GM23338 (cell line): Measurements from ENCODE around the gene SRD5A2. TPM values are rescaled to one million over a fixed set of nuclear protein-coding genes. Genes with fewer than 3 reads are reported as not detected.
A peak's percentile ranks its signal among the peaks of the same experiment; 100 is the strongest.

ENCODE experiments used
- ATAC-seq: fragments of 200-7000 bp; cut with Tn5 transposase; 3 replicates; pipeline ENCODE4 v1.9.1; 2020
- DNase-seq: peaks from one replicate; pipeline ENCODE4 v3.0.0-alpha.2; 2015; ENCODE audit warnings: low spot score
- H2AFZ ChIP-seq: fragments of 200-600 bp; sonication (generic); 2 replicates; pipeline ENCODE4 v1.8.0; 2016; ENCODE audit warnings: antibody characterized with exemption, mild to moderate bottlenecking, moderate library complexity
- H3F3A ChIP-seq: fragments of 200-600 bp; sonication (generic); replicated peaks from 2 replicates; pipeline ENCODE4 v1.8.0; 2017; ENCODE audit warnings: antibody characterized with exemption, mixed run types, low read depth
- H3K27ac ChIP-seq: fragments of 200-600 bp; sonication (generic); 2 replicates; pipeline ENCODE4 v1.6.1; 2016; ENCODE audit warnings: low read depth
- H3K27me3 ChIP-seq: fragments of 200-600 bp; sonication (generic); 2 replicates; pipeline ENCODE4 v1.8.0; 2016; ENCODE audit warnings: mild to moderate bottlenecking, mixed run types, moderate library complexity; ENCODE audit not compliant: insufficient read depth
- H3K36me3 ChIP-seq: fragments of 200-600 bp; sonication (generic); 2 replicates; pipeline ENCODE4 v1.8.0; 2016; ENCODE audit warnings: mild to moderate bottlenecking; ENCODE audit not compliant: insufficient read depth
- H3K4me1 ChIP-seq: fragments of 200-600 bp; sonication (generic); 2 replicates; pipeline ENCODE4 v1.8.0; 2016; ENCODE audit warnings: mild to moderate bottlenecking, moderate library complexity; ENCODE audit not compliant: insufficient read depth
- H3K4me2 ChIP-seq: fragments of 200-600 bp; sonication (generic); 2 replicates; pipeline ENCODE4 v1.7.1; 2017; ENCODE audit warnings: mixed run types
- H3K4me3 ChIP-seq: fragments of 200-600 bp; sonication (generic); 2 replicates; pipeline ENCODE4 v1.6.1; 2016; ENCODE audit warnings: mixed run types
- H3K79me2 ChIP-seq: fragments of 200-600 bp; sonication (generic); replicated peaks from 2 replicates; pipeline ENCODE4 v1.8.0; 2017; ENCODE audit warnings: mild to moderate bottlenecking; ENCODE audit not compliant: insufficient read depth
- H3K9me2 ChIP-seq: fragments of 200-600 bp; sonication (generic); 2 replicates; pipeline ENCODE4 v1.8.0; 2017; ENCODE audit not compliant: insufficient read depth
- H4K20me1 ChIP-seq: fragments of 200-600 bp; sonication (generic); replicated peaks from 2 replicates; pipeline ENCODE4 v1.8.0; 2017; ENCODE audit warnings: mild to moderate bottlenecking; ENCODE audit not compliant: insufficient read depth
- H3K27ac Mint-ChIP-seq: 2 replicates; pipeline ENCODE4 v1.8.0; 2020; ENCODE audit warnings: inconsistent platforms, mild to moderate bottlenecking, moderate library complexity, mixed read lengths
- H3K27me3 Mint-ChIP-seq: 3 replicates; pipeline ENCODE4 v1.8.0; 2022; ENCODE audit warnings: low read depth, mild to moderate bottlenecking, moderate library complexity, mixed read lengths, inconsistent platforms; ENCODE audit not compliant: insufficient read depth, poor library complexity
- H3K36me3 Mint-ChIP-seq: 3 replicates; pipeline ENCODE4 v1.8.0; 2021; ENCODE audit warnings: low read depth, mild to moderate bottlenecking, inconsistent platforms, moderate library complexity, mixed read lengths
- H3K4me1 Mint-ChIP-seq: 3 replicates; pipeline ENCODE4 v1.8.0; 2020; ENCODE audit warnings: mild to moderate bottlenecking, inconsistent platforms, mixed read lengths
- H3K4me3 Mint-ChIP-seq: 3 replicates; pipeline ENCODE4 v1.8.0; 2021; ENCODE audit warnings: moderate library complexity, mild to moderate bottlenecking, inconsistent platforms, mixed read lengths
- H3K9me3 Mint-ChIP-seq: 3 replicates; pipeline ENCODE4 v1.8.0; 2020; ENCODE audit warnings: moderate library complexity, mild to moderate bottlenecking, inconsistent platforms, mixed read lengths
- CREB1 ChIP-seq: fragments of 250-450 bp; sonication (Bioruptor Pico); IDR thresholded peaks from 2 replicates; pipeline ENCODE4 v1.5.0; 2020; ENCODE audit warnings: low read depth, mild to moderate bottlenecking, moderate library complexity
- EZH2 ChIP-seq: fragments of 200-600 bp; sonication (generic); IDR thresholded peaks from one replicate; pipeline ENCODE4 v1.8.0; 2017; ENCODE audit warnings: antibody characterized with exemption, mild to moderate bottlenecking, low read depth; ENCODE audit not compliant: unreplicated experiment
- EZH2phosphoT487 ChIP-seq: fragments of 200-600 bp; sonication (generic); IDR thresholded peaks from one replicate; pipeline ENCODE4 v1.8.1; 2018; ENCODE audit warnings: antibody characterized with exemption; ENCODE audit not compliant: unreplicated experiment
- JUNB ChIP-seq: IDR thresholded peaks from one replicate; pipeline ENCODE4 v1.6.1; 2016; ENCODE audit warnings: antibody characterized with exemption; ENCODE audit not compliant: unreplicated experiment
- POLR2AphosphoS5 ChIP-seq: IDR thresholded peaks from 2 replicates; pipeline ENCODE4 v1.6.1; 2016; ENCODE audit warnings: antibody characterized with exemption, low read depth
- STAT1 ChIP-seq: IDR thresholded peaks from one replicate; pipeline ENCODE4 v1.6.1; 2016; ENCODE audit warnings: antibody characterized with exemption; ENCODE audit not compliant: unreplicated experiment
- ZNF114 ChIP-seq: fragments of 250-450 bp; sonication (Bioruptor Pico); IDR thresholded peaks from 2 replicates; pipeline ENCODE4 v1.5.0; 2020; ENCODE audit warnings: mild to moderate bottlenecking, moderate library complexity
- polyA plus RNA-seq: library from polyadenylated mRNA; unstranded; fragments of >200 nt; fragmentation: Nextera tagmentation; extraction: Ambion mirVana; gene quantifications from 2 replicates; pipeline ENCODE4 v1.2.1, GENCODE V29; 2016
- total RNA-seq: library from RNA; depleted of rRNA; stranded (reverse); fragments of >200 nt; shearing (Covaris generic); gene quantifications from 2 replicates; pipeline ENCODE4 v1.2.3, GENCODE V29; 2014
- TF ChIP-seq, protein P1 (sequence below): IDR thresholded peaks from one replicate; pipeline ENCODE4 v1.6.1; 2018; ENCODE audit warnings: antibody characterized with exemption; ENCODE audit not compliant: unreplicated experiment
- TF ChIP-seq, protein P2 (sequence below), 2 experiments: fragments of 200-600 bp in 1 of 2; sonication (generic) in 1 of 2; conservative IDR thresholded peaks; 2 replicates each; pipeline versions ENCODE4 v1.5.1 to v1.6.1; 2016 to 2017; ENCODE audit warnings: antibody characterized with exemption in 2 of 2, low read depth in 2 of 2, mild to moderate bottlenecking in 2 of 2, moderate library complexity in 1 of 2
- TF ChIP-seq, protein P3 (sequence below): IDR thresholded peaks from 2 replicates; pipeline ENCODE4 v1.6.1; 2016; ENCODE audit warnings: antibody characterized with exemption

Gene SRD5A2
- total and polyA plus RNA-seq, 2 experiments from 2014 or later, result 0.03 to 0.05 TPM

DNA sequence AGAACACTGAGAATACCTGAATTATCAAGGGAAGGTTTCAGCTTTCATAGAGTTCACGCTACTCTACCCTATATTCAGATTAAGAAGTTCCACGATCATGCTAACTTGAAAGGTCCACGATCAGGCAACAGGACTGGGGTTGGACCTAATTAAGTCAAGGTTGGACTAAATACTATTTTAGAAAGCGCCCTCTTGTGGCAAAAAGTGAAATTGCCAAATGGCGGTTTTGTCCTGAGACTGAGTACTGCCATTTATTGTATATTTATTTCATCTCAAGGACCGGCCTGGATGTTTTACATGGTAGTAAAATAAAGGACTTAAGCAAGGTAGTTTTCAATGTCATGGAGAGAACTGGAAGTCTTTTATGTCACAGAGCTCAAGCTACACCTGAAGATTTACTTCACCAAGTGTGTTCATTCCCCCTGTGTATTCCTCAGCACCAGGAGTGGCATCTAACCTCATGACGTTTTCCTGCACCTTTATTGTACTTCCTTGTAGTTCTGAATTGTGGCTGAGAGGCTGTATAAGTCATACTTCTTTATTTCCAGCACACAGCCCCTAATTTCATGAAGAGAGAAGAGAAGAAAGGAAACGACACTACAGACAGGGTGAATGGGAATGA lies 56.8 kb downstream of the SRD5A2 start:
- no peaks in the 10 kb centered on the region for H3K4me1 Mint-ChIP-seq
- ATAC-seq (peak; percentile 90), DNase-seq (peak; percentile 89)
- no peak overlapping the region for H3K4me3 ChIP-seq
- H3K27ac Mint-ChIP-seq, result no peak overlapping the region
- TF ChIP-seq, protein P1, sequence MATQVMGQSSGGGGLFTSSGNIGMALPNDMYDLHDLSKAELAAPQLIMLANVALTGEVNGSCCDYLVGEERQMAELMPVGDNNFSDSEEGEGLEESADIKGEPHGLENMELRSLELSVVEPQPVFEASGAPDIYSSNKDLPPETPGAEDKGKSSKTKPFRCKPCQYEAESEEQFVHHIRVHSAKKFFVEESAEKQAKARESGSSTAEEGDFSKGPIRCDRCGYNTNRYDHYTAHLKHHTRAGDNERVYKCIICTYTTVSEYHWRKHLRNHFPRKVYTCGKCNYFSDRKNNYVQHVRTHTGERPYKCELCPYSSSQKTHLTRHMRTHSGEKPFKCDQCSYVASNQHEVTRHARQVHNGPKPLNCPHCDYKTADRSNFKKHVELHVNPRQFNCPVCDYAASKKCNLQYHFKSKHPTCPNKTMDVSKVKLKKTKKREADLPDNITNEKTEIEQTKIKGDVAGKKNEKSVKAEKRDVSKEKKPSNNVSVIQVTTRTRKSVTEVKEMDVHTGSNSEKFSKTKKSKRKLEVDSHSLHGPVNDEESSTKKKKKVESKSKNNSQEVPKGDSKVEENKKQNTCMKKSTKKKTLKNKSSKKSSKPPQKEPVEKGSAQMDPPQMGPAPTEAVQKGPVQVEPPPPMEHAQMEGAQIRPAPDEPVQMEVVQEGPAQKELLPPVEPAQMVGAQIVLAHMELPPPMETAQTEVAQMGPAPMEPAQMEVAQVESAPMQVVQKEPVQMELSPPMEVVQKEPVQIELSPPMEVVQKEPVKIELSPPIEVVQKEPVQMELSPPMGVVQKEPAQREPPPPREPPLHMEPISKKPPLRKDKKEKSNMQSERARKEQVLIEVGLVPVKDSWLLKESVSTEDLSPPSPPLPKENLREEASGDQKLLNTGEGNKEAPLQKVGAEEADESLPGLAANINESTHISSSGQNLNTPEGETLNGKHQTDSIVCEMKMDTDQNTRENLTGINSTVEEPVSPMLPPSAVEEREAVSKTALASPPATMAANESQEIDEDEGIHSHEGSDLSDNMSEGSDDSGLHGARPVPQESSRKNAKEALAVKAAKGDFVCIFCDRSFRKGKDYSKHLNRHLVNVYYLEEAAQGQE, result no peak
- TF ChIP-seq CREB1 (CRISPR knock-in tag) (no peak), ZNF114 (no peak), EZH2 (no peak)
- TF ChIP-seq, protein P2, sequence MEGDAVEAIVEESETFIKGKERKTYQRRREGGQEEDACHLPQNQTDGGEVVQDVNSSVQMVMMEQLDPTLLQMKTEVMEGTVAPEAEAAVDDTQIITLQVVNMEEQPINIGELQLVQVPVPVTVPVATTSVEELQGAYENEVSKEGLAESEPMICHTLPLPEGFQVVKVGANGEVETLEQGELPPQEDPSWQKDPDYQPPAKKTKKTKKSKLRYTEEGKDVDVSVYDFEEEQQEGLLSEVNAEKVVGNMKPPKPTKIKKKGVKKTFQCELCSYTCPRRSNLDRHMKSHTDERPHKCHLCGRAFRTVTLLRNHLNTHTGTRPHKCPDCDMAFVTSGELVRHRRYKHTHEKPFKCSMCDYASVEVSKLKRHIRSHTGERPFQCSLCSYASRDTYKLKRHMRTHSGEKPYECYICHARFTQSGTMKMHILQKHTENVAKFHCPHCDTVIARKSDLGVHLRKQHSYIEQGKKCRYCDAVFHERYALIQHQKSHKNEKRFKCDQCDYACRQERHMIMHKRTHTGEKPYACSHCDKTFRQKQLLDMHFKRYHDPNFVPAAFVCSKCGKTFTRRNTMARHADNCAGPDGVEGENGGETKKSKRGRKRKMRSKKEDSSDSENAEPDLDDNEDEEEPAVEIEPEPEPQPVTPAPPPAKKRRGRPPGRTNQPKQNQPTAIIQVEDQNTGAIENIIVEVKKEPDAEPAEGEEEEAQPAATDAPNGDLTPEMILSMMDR (conservative IDR thresholded peaks at IDR 0.05; ENCODE audit: low read depth in 2 of 2), result peak; percentile 71 to 91
- TF ChIP-seq, protein P3, sequence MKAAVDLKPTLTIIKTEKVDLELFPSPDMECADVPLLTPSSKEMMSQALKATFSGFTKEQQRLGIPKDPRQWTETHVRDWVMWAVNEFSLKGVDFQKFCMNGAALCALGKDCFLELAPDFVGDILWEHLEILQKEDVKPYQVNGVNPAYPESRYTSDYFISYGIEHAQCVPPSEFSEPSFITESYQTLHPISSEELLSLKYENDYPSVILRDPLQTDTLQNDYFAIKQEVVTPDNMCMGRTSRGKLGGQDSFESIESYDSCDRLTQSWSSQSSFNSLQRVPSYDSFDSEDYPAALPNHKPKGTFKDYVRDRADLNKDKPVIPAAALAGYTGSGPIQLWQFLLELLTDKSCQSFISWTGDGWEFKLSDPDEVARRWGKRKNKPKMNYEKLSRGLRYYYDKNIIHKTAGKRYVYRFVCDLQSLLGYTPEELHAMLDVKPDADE, result no peak
- no peak overlapping the region for H3K4me3 Mint-ChIP-seq
- no peaks in the 10 kb centered on the region for H3K36me3 ChIP-seq
- no peak overlapping the region for H2AFZ ChIP-seq
- peaks cover 1% of the 10 kb centered on the region for H3K27me3 Mint-ChIP-seq
- H3K79me2 ChIP-seq, result no peaks in the 10 kb centered on the region
- H3K36me3 Mint-ChIP-seq, result no peaks in the 10 kb centered on the region
- H4K20me1 ChIP-seq, result no peaks in the 10 kb centered on the region
- H3K4me2 ChIP-seq, result no peak overlapping the region
- H3F3A ChIP-seq, result no peaks in the 10 kb centered on the region
- no peaks in the 10 kb centered on the region for H3K9me2 ChIP-seq
- H3K27me3 ChIP-seq, result no peaks in the 10 kb centered on the region
- H3K27ac ChIP-seq, result no peak overlapping the region
- no peaks in the 10 kb centered on the region for H3K4me1 ChIP-seq
- peaks cover 10% of the 10 kb centered on the region for H3K9me3 Mint-ChIP-seq

DNA sequence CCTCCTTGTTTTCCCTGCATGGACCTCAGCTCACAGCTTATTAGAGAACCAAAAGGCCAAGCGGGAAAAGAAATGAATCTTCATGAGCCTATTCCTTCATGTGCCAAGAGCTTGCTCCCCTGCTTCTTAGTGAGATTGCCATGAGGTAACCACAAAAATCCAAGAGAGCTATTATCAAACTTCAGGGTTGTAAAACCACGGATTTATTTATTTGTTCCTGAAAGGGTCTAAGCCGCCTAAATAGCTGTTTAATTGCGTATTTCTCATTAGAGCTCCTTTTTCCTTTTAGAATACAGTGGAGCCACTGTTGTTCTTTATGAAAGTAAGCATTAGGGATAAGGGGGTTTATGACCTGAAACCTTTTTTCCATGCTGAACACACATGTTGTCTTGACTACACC lies 58.0 kb downstream of the SRD5A2 start:
- no peak overlapping the region for H2AFZ ChIP-seq
- H3K4me2 ChIP-seq, result no peak overlapping the region
- no peaks in the 10 kb centered on the region for H3K36me3 ChIP-seq
- Mint-ChIP-seq H3K4me1 (no peaks in the 10 kb centered on the region), H3K4me3 (no peak overlapping the region), H3K9me3 (peaks cover 15% of the 10 kb centered on the region), H3K27me3 (peaks cover 2% of the 10 kb centered on the region), H3K36me3 (no peaks in the 10 kb centered on the region), H3K27ac (no peak overlapping the region)
- DNase-seq, result no peak
- no peaks in the 10 kb centered on the region for H3F3A ChIP-seq
- no peaks in the 10 kb centered on the region for H4K20me1 ChIP-seq
- H3K79me2 ChIP-seq, result no peaks in the 10 kb centered on the region
- no peak overlapping the region for H3K27ac ChIP-seq
- no peaks in the 10 kb centered on the region for H3K27me3 ChIP-seq
- no peaks in the 10 kb centered on the region for H3K9me2 ChIP-seq
- H3K4me3 ChIP-seq, result no peak overlapping the region
- no peaks in the 10 kb centered on the region for H3K4me1 ChIP-seq
- ATAC-seq, result no peak
- no peak for TF ChIP-seq EZH2
- TF ChIP-seq POLR2AphosphoS5, result no peak
- no peak for TF ChIP-seq ZNF114
- TF ChIP-seq, protein P1, result no peak
- TF ChIP-seq STAT1, result no peak
- TF ChIP-seq, protein P2 (conservative IDR thresholded peaks at IDR 0.05; ENCODE audit: low read depth in 2 of 2), result no peak
- no peak for TF ChIP-seq JUNB
- no peak for TF ChIP-seq EZH2phosphoT487
